Measurements from ENCODE around the gene RAB26.
A peak's percentile ranks its signal among the peaks of the same experiment; 100 is the strongest.

The RAB26 gene

GRCh38 chr16:2142942-2143877 lies 5.2 kb upstream of the RAB26 start:
- DNase-seq (ENCODE audit: low spot score) = no peak

- no peak for DNase-seq (ENCODE audit: low spot score)
These were observed 4.4 kb upstream of the RAB26 start for GRCh38 chr16:2143878-2144485.

- DNase-seq (ENCODE audit: low spot score) = no peak
These were observed 2.6 kb upstream of the RAB26 start for GRCh38 chr16:2145843-2146242.

GRCh38 chr16:2147378-2147777 lies 1.0 kb upstream of the RAB26 start:
- DNase-seq (ENCODE audit: low spot score) = no peak

GRCh38 chr16:2148714-2149629 lies 547 bp downstream of the RAB26 start:
- DNase-seq (ENCODE audit: low spot score) = no peak

GRCh38 chr16:2149630-2150417 lies 1.4 kb downstream of the RAB26 start:
- DNase-seq (ENCODE audit: low spot score) = no peak

GRCh38 chr16:2150418-2151187 lies 2.2 kb downstream of the RAB26 start:
- DNase-seq (ENCODE audit: low spot score) = no peak

GRCh38 chr16:2151188-2152091 lies 3.0 kb downstream of the RAB26 start:
- DNase-seq (ENCODE audit: low spot score) = no peak

- DNase-seq (ENCODE audit: low spot score) = no peak
These were observed 4.5 kb downstream of the RAB26 start for GRCh38 chr16:2152695-2153506.

- no peak for DNase-seq (ENCODE audit: low spot score)
These were observed 6.2 kb downstream of the RAB26 start for GRCh38 chr16:2154533-2155090.

- peak; percentile 99 for DNase-seq (ENCODE audit: low spot score)
These were observed 6.9 kb downstream of the RAB26 start, which contains the start of gene TRAF7 for GRCh38 chr16:2155091-2155950. TSS of gene TRAF7 (plus strand) at chr16:2155782. CDS start at chr16:2163921, 8,139 bp downstream.

- no peak for DNase-seq (ENCODE audit: low spot score)
These were observed 7.8 kb downstream of the RAB26 start for GRCh38 chr16:2155977-2156848.

- no peak for DNase-seq (ENCODE audit: low spot score)
These were observed 8.4 kb downstream of the RAB26 start for GRCh38 chr16:2156849-2157224.

GRCh38 chr16:2157480-2158261 lies 9.2 kb downstream of the RAB26 start:
- DNase-seq (ENCODE audit: low spot score) = no peak

- no peak for DNase-seq (ENCODE audit: low spot score)
These were observed 9.8 kb downstream of the RAB26 start for GRCh38 chr16:2158262-2158638.
